Activated naive CD4-positive, alpha-beta T cell (primary cell): ENCODE measurements around the gene MAP3K20.
"Not testable (repeated sequence)": the region's sequence is repeated elsewhere in the genome, so short reads cannot be mapped to it uniquely, and the experiment has no call there.

ENCODE experiments used
- DNase-seq, 4 experiments: peaks; one replicate each; lab custom pipeline; 2025; lab: John Stamatoyannopoulos, UW

Gene MAP3K20

GRCh38 chr2:173280853-173281252 lies 205.2 kb downstream of the MAP3K20 start:
- no peak for DNase-seq

DNA sequence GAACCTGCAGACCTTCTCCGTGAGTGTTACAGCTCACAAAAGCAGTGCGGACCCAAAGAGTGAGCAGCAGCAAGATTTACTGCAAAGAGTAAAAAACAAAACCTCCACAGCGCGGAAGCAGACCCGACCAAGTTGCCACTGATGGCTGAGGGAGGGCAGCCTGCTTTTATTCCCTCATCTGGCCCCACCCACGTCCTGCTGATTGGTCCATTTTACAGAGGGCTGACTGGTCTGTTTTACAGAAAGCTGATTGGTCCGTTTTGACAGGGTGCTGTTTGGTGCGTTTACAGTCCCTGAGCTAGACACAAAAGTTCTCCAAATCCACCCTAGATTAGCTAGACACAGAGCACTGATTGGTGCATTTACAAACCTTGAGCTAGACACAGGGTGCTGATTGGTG lies 206.3 kb downstream of the MAP3K20 start:
- DNase-seq, result not testable (repeated sequence)

DNA sequence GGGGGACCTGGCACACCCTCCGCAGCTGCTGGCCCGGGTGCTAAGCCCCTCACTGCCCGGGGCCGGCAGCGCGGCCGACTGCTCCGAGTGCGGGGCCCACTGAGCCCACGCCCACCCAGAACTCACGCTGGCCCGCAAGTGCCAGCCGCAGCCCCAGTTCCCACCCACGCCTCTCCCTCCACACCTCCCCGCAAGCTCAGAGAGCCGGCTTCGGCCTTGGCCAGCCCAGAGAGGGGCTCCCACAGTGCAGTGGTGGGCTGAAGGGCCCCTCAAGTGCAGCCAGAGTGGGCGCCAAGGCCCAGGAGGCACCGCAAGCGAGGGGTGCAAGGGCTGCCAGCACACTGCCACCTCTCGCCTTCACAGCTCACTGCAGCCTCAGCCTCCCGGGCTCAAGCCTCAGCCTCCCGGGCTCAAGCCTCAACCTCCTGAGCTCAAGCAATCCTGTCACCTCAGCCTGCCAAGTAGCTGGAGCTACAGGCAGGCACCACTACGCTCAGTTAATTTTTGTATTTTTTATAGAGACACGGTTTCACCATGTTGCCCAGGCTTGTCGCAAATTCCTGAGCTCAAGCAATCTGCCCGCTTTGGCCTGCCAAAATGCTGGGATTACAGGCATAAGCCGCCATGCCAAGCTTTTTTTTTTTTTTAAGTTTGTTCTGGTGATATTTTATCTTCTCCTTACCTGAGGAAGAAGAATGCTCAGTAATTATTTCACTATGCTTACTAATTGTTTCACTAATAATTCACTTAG lies 207.3 kb downstream of the MAP3K20 start:
- DNase-seq, result no peak

DNA sequence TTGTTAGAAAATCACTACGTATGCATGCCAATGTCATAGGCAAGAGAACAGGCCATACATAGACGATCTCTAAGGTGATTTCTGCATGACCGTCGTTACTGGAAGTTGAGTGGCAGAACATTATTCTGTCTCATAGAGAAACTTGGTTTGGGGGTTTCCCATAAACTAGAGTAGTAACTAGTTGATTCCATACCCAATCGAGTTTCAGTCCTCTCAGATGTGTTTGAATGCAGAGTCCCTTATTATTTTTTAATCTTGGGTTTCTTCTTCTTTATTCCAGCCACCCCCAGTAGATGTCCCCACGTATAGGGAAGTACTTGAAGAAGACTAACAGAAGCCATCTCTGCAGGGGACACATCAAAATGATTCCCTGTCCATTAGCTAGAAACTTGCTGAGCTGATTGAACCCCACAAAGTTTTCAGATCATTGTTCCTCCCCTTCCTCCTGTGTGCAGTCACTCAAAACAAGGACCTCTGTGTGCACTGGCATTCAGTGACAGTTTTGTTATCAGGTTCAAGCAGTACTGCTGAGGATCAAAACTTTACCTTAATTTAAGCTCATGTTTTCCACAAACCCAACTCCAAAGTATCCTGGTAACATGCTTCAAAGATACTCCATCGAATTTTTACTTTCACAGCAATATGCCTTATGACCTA lies 210.6 kb downstream of the MAP3K20 start:
- no peak for DNase-seq

GRCh38 chr2:173287594-173287993 lies 211.9 kb downstream of the MAP3K20 start:
- DNase-seq, result no peak

GRCh38 chr2:173288561-173288960 lies 212.9 kb downstream of the MAP3K20 start:
- no peak for DNase-seq

- DNase-seq, result no peak
Observed at GRCh38 chr2:173290046-173290445, 214.4 kb downstream of the MAP3K20 start.

DNA sequence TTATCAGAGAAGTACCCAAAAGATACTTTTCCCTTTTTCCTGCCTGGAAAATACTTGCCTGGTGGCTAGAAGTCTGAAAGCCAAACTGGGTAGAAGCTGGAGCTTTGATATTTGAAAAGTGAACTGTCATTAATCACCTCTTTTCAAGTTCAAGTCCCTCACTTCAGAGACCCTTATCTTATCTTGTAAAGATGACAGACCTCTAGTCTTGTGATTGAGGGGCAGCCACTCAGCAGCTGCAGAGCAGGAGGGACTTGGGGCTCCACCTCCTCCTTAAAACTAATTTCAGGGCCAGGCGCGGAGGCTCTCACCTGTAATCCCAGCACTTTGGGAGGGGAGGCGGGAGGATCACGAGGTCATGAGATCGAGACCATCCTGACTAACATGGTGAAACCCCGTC lies 214.9 kb downstream of the MAP3K20 start:
- no peak for DNase-seq

DNA sequence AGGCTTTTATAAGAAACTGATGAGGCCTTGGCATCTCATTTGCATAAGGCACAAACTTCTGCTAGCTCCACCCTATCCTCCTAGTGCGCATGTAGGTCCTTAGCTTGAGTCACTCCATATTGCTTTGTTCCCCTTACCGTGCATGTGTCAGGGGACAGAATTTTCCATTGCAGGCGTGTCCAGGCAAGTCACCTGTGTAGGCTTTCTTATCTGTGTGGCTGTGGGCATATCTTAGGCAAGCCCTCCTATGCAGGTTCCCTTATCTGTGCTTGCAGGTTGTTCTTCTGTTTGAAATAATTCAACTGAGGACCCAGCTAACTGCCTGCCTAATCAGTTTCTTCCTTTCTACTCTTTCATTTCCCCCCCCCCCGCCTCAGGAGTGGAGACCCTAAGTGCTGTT lies 215.8 kb downstream of the MAP3K20 start:
- no peak for DNase-seq

GRCh38 chr2:173296235-173296634 lies 220.6 kb downstream of the MAP3K20 start:
- no peak for DNase-seq

- DNase-seq, result no peak
Observed at GRCh38 chr2:173298536-173299097, 223.0 kb downstream of the MAP3K20 start.

- DNase-seq, result no peak
Observed at GRCh38 chr2:173299764-173300163, 224.1 kb downstream of the MAP3K20 start.

DNA sequence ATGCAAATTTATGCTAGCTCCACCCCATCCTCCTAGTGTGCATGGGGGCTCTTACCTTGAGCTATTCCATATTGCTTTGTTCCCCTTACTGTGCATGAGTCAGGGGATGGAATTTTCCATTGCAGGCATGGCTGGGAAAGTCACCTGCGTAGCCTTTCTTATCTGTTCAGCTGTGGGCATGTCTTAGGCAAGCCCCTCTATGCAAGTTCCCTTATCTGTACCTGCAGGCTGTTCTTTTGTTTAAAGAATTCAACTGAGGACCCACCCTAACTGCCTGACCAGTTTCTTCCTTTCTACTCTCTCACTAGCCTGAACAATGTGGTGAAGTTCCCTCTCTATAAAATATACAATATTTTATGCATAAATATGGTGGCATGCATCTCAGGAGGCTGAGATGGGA lies 224.8 kb downstream of the MAP3K20 start:
- no peak for DNase-seq

GRCh38 chr2:173301549-173301948 lies 225.9 kb downstream of the MAP3K20 start:
- DNase-seq, result not testable (repeated sequence)

DNA sequence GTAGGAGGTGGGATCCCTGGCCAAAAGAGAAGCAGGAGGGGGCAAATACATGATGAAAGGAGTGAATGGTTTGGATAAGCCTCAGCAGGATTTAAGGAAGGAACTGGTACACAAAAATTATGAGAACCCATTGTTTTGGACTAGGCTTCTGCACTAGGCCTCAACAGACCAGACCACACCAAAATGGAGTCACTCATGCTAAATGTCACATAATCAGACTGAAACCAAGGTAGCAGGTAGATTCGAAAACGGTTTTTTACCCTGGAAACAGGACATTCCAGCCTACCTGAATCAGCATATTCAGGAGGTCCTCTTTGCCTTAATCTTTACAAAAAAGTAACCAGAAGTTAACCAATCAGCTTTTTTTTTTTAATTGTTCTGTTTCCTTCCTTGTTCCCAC lies 229.7 kb downstream of the MAP3K20 start:
- DNase-seq, result no peak

GRCh38 chr2:173307293-173307692 lies 231.6 kb downstream of the MAP3K20 start:
- DNase-seq, result no peak

DNA sequence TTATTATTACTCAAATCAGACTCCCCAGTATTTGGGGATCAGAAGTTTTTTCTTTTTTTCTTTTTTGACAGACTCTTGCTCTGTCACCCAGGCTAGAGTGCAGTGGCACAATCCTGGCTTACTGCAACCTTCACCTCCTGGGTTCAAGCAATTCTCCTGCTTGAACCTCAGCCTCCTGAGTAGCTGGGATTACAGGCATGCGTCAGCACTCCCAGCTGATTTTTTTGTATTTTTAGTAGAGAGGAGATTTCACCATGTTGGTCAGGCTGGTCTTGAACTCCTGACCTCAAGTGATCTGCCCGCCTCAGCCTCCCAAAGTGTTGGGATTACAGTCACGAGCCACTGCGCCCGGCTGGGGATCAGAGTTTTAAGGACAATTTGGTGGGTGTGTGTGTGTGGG lies 233.7 kb downstream of the MAP3K20 start:
- DNase-seq, result not testable (repeated sequence)

- DNase-seq, result no peak
Observed at GRCh38 chr2:173311844-173312606, 236.4 kb downstream of the MAP3K20 start.
